A549 (cell line): ENCODE data around the gene PLEKHG7.

Experiments used
- NPAS2 ChIP-seq: fragments of 250-450 bp; sonication (Bioruptor Pico); IDR thresholded peaks from 2 replicates; pipeline ENCODE4 v1.8.0; 2022; ENCODE audit warnings: mild to moderate bottlenecking, moderate library complexity, borderline replicate concordance
- POLR2A ChIP-seq: IDR thresholded peaks from 2 replicates; pipeline ENCODE4 v1.6.1; 2012; ENCODE audit warnings: mild to moderate bottlenecking, low read length
- RAD21 ChIP-seq, 2 experiments: fragments of >200 bp in 1 of 2; sonication (Bioruptor Twin) in 1 of 2; formaldehyde crosslinking in 1 of 2; IDR thresholded peaks in 1 of 2; conservative IDR thresholded peaks in 1 of 2; 2 replicates in 1 of 2; 3 replicates in 1 of 2; pipeline ENCODE4 v1.6.1; 2012 to 2018; ENCODE audit warnings: inconsistent platforms in 1 of 2

DNA sequence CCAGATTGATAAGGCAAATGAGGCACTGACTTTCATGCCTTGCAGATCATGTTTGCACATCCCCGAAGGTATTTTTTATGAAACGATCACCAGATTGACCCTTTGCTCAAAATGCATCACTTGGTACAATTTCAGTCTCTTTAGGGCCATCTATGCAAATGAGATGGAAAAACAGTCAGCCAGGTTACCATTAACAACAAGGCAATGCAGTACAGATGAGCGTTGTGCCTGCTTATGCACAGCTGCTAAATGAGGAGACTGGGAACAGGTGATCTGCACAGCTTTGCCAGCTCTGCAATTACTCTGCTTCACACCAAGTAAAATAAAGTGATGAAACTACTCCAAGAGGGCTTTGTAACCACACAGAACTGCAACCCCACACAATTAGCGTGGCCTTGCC is 26.1 kb upstream of the PLEKHG7 start:
- TF ChIP-seq POLR2A (no peak), NPAS2 (CRISPR knock-in tag) (no peak), RAD21 (conservative IDR thresholded peaks at IDR 0.05 in 1 of 2, IDR thresholded peaks at IDR 0.05 in 1 of 2) (no peak)
